ENCODE data around the gene INO80B.

DNA sequence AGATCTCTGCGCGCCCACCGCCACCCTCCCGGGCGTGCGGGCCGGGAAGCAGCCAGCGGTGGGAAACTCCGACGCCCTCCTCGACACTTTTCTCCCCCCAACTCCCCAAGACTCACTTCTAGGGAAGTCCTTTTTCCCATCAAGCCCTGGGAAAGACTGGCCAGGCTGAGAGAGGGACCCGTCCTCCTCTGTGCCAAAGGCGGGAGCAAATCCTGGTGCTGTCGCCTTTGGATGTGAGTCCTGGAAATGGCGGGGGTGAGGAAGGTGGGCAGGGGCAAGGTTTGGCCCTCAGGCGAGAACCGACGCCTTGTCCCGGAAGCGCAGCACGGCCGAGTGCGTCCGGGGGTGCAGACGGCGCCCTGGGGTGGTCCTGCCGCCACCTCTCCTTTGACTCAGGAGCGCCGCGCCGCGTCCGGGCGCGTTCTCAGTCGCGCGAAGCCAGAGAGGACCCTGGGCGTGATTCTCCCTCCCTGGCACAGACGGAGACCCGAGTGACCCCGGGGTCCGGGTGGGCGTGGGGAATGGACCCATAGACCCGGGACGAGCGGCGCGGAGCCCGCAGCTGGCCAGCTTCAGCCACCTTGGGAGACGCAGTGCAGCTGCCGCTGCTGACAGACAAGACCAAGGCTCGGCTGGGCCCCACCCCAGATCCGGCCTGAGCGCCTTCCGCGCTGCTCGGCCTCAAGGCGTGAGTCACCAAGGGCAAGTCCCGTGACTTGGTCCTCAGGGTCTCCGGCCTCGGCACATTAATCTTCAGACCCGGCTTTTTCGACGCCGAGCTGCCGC lies 48.0 kb downstream of the INO80B start:
- TF ChIP-seq, protein P1, sequence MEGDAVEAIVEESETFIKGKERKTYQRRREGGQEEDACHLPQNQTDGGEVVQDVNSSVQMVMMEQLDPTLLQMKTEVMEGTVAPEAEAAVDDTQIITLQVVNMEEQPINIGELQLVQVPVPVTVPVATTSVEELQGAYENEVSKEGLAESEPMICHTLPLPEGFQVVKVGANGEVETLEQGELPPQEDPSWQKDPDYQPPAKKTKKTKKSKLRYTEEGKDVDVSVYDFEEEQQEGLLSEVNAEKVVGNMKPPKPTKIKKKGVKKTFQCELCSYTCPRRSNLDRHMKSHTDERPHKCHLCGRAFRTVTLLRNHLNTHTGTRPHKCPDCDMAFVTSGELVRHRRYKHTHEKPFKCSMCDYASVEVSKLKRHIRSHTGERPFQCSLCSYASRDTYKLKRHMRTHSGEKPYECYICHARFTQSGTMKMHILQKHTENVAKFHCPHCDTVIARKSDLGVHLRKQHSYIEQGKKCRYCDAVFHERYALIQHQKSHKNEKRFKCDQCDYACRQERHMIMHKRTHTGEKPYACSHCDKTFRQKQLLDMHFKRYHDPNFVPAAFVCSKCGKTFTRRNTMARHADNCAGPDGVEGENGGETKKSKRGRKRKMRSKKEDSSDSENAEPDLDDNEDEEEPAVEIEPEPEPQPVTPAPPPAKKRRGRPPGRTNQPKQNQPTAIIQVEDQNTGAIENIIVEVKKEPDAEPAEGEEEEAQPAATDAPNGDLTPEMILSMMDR (IDR thresholded peaks at IDR 0.05), result peak; percentile 85
- TF ChIP-seq, protein P2, sequence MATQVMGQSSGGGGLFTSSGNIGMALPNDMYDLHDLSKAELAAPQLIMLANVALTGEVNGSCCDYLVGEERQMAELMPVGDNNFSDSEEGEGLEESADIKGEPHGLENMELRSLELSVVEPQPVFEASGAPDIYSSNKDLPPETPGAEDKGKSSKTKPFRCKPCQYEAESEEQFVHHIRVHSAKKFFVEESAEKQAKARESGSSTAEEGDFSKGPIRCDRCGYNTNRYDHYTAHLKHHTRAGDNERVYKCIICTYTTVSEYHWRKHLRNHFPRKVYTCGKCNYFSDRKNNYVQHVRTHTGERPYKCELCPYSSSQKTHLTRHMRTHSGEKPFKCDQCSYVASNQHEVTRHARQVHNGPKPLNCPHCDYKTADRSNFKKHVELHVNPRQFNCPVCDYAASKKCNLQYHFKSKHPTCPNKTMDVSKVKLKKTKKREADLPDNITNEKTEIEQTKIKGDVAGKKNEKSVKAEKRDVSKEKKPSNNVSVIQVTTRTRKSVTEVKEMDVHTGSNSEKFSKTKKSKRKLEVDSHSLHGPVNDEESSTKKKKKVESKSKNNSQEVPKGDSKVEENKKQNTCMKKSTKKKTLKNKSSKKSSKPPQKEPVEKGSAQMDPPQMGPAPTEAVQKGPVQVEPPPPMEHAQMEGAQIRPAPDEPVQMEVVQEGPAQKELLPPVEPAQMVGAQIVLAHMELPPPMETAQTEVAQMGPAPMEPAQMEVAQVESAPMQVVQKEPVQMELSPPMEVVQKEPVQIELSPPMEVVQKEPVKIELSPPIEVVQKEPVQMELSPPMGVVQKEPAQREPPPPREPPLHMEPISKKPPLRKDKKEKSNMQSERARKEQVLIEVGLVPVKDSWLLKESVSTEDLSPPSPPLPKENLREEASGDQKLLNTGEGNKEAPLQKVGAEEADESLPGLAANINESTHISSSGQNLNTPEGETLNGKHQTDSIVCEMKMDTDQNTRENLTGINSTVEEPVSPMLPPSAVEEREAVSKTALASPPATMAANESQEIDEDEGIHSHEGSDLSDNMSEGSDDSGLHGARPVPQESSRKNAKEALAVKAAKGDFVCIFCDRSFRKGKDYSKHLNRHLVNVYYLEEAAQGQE (IDR thresholded peaks at IDR 0.05; ENCODE audit: insufficient read depth in 1 of 2, low read depth in 2 of 2, low read length in 1 of 2), result 0 out of 4 replicates have a peak, but pooled peaks of 1 of the 2 experiments have one; percentile 4
